HepG2 (cell line): ENCODE results near the gene CDK12. TPM values are rescaled to one million over a fixed set of nuclear protein-coding genes. Genes with fewer than 3 reads are reported as not detected.

Experiments used
- AFF4 ChIP-seq: sonication (generic); formaldehyde crosslinking; IDR thresholded peaks from 2 replicates; pipeline ENCODE4 v1.4.0; 2020; ENCODE audit warnings: missing genetic modification reagents
- CCAR2 ChIP-seq: fragments of 200-400 bp; formaldehyde crosslinking; optimal IDR thresholded peaks from 2 replicates; pipeline ENCODE3; 2018; ENCODE audit warnings: low read depth, mild to moderate bottlenecking, low read length, moderate library complexity
- EHMT2 ChIP-seq: fragments of 200-600 bp; sonication (generic); IDR thresholded peaks from 2 replicates; pipeline ENCODE4 v1.7.0; 2017; ENCODE audit warnings: antibody characterized with exemption, low read depth, low read length, borderline replicate concordance
- HNF1A ChIP-seq, 2 experiments: sonication (generic) in 1 of 2; formaldehyde crosslinking in 1 of 2; IDR thresholded peaks; 2 replicates each; pipeline versions ENCODE4 v1.4.0 to v1.6.1; 2016 to 2020; ENCODE audit warnings: borderline replicate concordance in 1 of 2, low read depth in 1 of 2, mild to moderate bottlenecking in 1 of 2, missing genetic modification reagents in 1 of 2
- KDM2A ChIP-seq: sonication (generic); formaldehyde crosslinking; IDR thresholded peaks from 2 replicates; pipeline ENCODE4 v1.4.0; 2020; ENCODE audit warnings: low read depth, missing genetic modification reagents, borderline replicate concordance
- KLF12 ChIP-seq: sonication (generic); formaldehyde crosslinking; IDR thresholded peaks from 2 replicates; pipeline ENCODE4 v1.4.0; 2020; ENCODE audit warnings: missing genetic modification reagents, borderline replicate concordance
- KLF13 ChIP-seq: sonication (generic); formaldehyde crosslinking; IDR thresholded peaks from 2 replicates; pipeline ENCODE4 v1.4.0; 2020; ENCODE audit warnings: mild to moderate bottlenecking, missing genetic modification reagents
- KLF6 ChIP-seq: IDR thresholded peaks from 2 replicates; pipeline ENCODE4 v1.8.0; 2016; ENCODE audit warnings: missing biosample characterization, missing genetic modification reagents
- MED13 ChIP-seq: sonication (generic); formaldehyde crosslinking; IDR thresholded peaks from 2 replicates; pipeline ENCODE4 v1.5.0; 2020; ENCODE audit warnings: missing genetic modification reagents
- MIER2 ChIP-seq: IDR thresholded peaks from 2 replicates; pipeline ENCODE4 v1.6.1; 2016; ENCODE audit warnings: missing biosample characterization, missing genetic modification reagents
- MYNN ChIP-seq: sonication (generic); formaldehyde crosslinking; IDR thresholded peaks from 2 replicates; pipeline ENCODE4 v1.4.0; 2020; ENCODE audit warnings: mild to moderate bottlenecking, low read depth, missing genetic modification reagents
- NCOA2 ChIP-seq: sonication (generic); formaldehyde crosslinking; IDR thresholded peaks from 2 replicates; pipeline ENCODE4 v1.8.0; 2022; ENCODE audit warnings: inconsistent platforms
- PHF5A ChIP-seq: IDR thresholded peaks from one replicate; pipeline ENCODE4 v1.6.1; 2018; ENCODE audit warnings: low read depth, missing genetic modification reagents; ENCODE audit not compliant: unreplicated experiment
- SMAD3 ChIP-seq: sonication (generic); formaldehyde crosslinking; IDR thresholded peaks from 2 replicates; pipeline ENCODE4 v1.4.0; 2020; ENCODE audit warnings: missing genetic modification reagents
- TCF7L2 ChIP-seq: IDR thresholded peaks from 2 replicates; pipeline ENCODE4 v1.6.1; 2011; ENCODE audit warnings: mild to moderate bottlenecking, low read depth, low read length, moderate library complexity
- TMF1 ChIP-seq: sonication (generic); formaldehyde crosslinking; IDR thresholded peaks from 2 replicates; pipeline ENCODE4 v1.8.1; 2022; ENCODE audit warnings: low read depth, missing genetic modification reagents
- ZBTB43 ChIP-seq: sonication (generic); formaldehyde crosslinking; conservative IDR thresholded peaks from 2 replicates; pipeline ENCODE4 v1.4.0; 2020; ENCODE audit warnings: missing genetic modification reagents
- ZFY ChIP-seq: sonication (generic); formaldehyde crosslinking; IDR thresholded peaks from 2 replicates; pipeline ENCODE4 v1.4.0; 2020; ENCODE audit warnings: missing genetic modification reagents
- ZNF263 ChIP-seq: sonication (generic); formaldehyde crosslinking; IDR thresholded peaks from 2 replicates; pipeline ENCODE4 v1.4.0; 2020; ENCODE audit warnings: missing genetic modification reagents
- ZNF557 ChIP-seq: sonication (generic); formaldehyde crosslinking; IDR thresholded peaks from 2 replicates; pipeline ENCODE4 v1.4.0; 2020; ENCODE audit warnings: missing genetic modification reagents
- polyA plus RNA-seq, 8 experiments: library from polyadenylated mRNA; depleted of rRNA in 3 of 8; stranded (reverse) in 7 of 8; unstranded in 1 of 8; fragments of >200 nt; fragmentation: Illumina TruSeq in 4 of 8; extraction: Trizol in 4 of 8; gene quantifications; 2 replicates each; pipeline versions ENCODE4 v1.2.1 to v1.2.3, GENCODE V29; 2011 to 2016; ENCODE audit warnings: low read depth in 4 of 8, missing spikeins in 1 of 8, mixed read lengths in 1 of 8; ENCODE audit not compliant: insufficient read depth in 1 of 8
- total RNA-seq, 5 experiments: library from RNA; depleted of rRNA; stranded (reverse); fragments of >200 nt; fragmentation: Illumina TruSeq; extraction: Trizol; gene quantifications; 2 replicates each; pipeline ENCODE4 v1.2.3, GENCODE V29; 2016; ENCODE audit warnings: low read depth in 1 of 5

CDK12 gene
- total and polyA plus RNA-seq, 2 of the 13 experiments (the other 11 are each of a cell fraction or from before 2014, with no cell fraction given) = 24.0 to 88.6 TPM

GRCh38 chr17:39450847-39451581 lies 10.3 kb upstream of the CDK12 start, which contains the start of gene MED1 (continued):
- peak; percentile 47; the same call in 1 of the 2 replicates for TF ChIP-seq ZBTB43 (CRISPR knock-in tag)
- TF ChIP-seq MED13 (CRISPR knock-in tag) = 0 out of 2 replicates have a peak, but pooled peaks have one; percentile 60
- TF ChIP-seq TCF7L2 = peak; percentile 37; the same call in 1 of the 2 replicates
- no peak for TF ChIP-seq AFF4
- peak; percentile 77; the same call in 1 of the 2 replicates for TF ChIP-seq KLF12 (CRISPR knock-in tag)
- peak; percentile 82 for TF ChIP-seq ZFY (CRISPR knock-in tag)
- peak; percentile 51; the same call in 1 of the 2 replicates for TF ChIP-seq ZNF263
- TF ChIP-seq CCAR2 = no peak
- TF ChIP-seq KDM2A (CRISPR knock-in tag) = peak; percentile 82; the same call in 1 of the 2 replicates
- no peak for TF ChIP-seq KLF6 (CRISPR knock-in tag)
- TF ChIP-seq SMAD3 = no peak; the same call in 1 of the 2 replicates
- no peak for TF ChIP-seq KLF13 (CRISPR knock-in tag)
- no peak for TF ChIP-seq EHMT2
- no peak for TF ChIP-seq PHF5A (CRISPR knock-in tag)
- TF ChIP-seq MIER2 (CRISPR knock-in tag) = no peak
- TF ChIP-seq TMF1 (CRISPR knock-in tag) = no peak
- no peak for TF ChIP-seq MYNN (CRISPR knock-in tag)
- no peak; the same call in none of the 2 replicates for TF ChIP-seq NCOA2 (CRISPR knock-in tag)
- TF ChIP-seq HNF1A (IDR thresholded peaks at IDR 0.05; ENCODE audit: low read depth) = no peak
- TF ChIP-seq HNF1A (CRISPR knock-in tag; IDR thresholded peaks at IDR 0.05; ENCODE audit: borderline replicate concordance) = peak; percentile 83; the same call in 1 of the 2 replicates
- TF ChIP-seq ZNF557 = peak; percentile 89; the same call in 1 of the 2 replicates
